Right forelimb (tissue), 1 donor: ENCODE measurements around the gene CGRRF1.

ENCODE experiments used
- DNase-seq: peaks from one replicate; pipeline ENCODE4 v3.0.0-alpha.2; 2018

The CGRRF1 gene

GRCh38 chr14:54582334-54582733 lies 72.6 kb downstream of the CGRRF1 start:
- no peak for DNase-seq

GRCh38 chr14:54584097-54584496 lies 74.4 kb downstream of the CGRRF1 start:
- no peak for DNase-seq

- DNase-seq = no peak
Measured at GRCh38 chr14:54585214-54585613, 75.5 kb downstream of the CGRRF1 start.
